H1 (cell line): Measurements from ENCODE around the gene RAPGEF1. TPM values are rescaled to one million over a fixed set of nuclear protein-coding genes. Genes with fewer than 3 reads are reported as not detected.

Source experiments
- CTCF ChIA-PET: fragments of 300-600 bp; sonication (Branson Sonifier 250); formaldehyde crosslinking; loops from one replicate; lab custom pipeline; 2021; ENCODE audit not compliant: partially characterized antibody; lab: Charles Lee
- POLR2A ChIA-PET: fragments of 300-600 bp; sonication (Branson Sonifier 250); formaldehyde crosslinking; loops from one replicate; lab custom pipeline; 2021; ENCODE audit warnings: inconsistent platforms; ENCODE audit not compliant: partially characterized antibody; lab: Charles Lee
- DNase-seq, 2 experiments: peaks; one replicate each; pipeline versions ENCODE4 v3.0.0 to v3.0.0-alpha.2; 2010 to 2022; ENCODE audit warnings: low spot score in 2 of 2, low read depth in 1 of 2, mixed read lengths in 1 of 2
- FAIRE-seq: peaks from 2 replicates; lab custom pipeline; 2011; peaks lifted over from hg19 to GRCh38; lab: Jason Lieb, UNC
- H2AFZ ChIP-seq: 2 replicates; pipeline ENCODE4 v1.8.1; 2012; ENCODE audit warnings: low read length, inconsistent platforms
- H2AK5ac ChIP-seq: 2 replicates; pipeline ENCODE4 v1.6.1; 2013; ENCODE audit warnings: low read depth, low read length
- H2BK120ac ChIP-seq: replicated peaks from 2 replicates; pipeline ENCODE3; 2013; ENCODE audit warnings: low read depth, low read length, inconsistent platforms
- H2BK12ac ChIP-seq: 2 replicates; pipeline ENCODE4 v1.6.1; 2013; ENCODE audit warnings: low read depth, low read length
- H2BK15ac ChIP-seq: 2 replicates; pipeline ENCODE4 v1.6.1; 2013; ENCODE audit warnings: low read length
- H2BK20ac ChIP-seq: 2 replicates; pipeline ENCODE4 v1.6.1; 2013; ENCODE audit warnings: low read length
- H2BK5ac ChIP-seq: 2 replicates; pipeline ENCODE4 v1.6.1; 2013; ENCODE audit warnings: low read depth, low read length
- H3K14ac ChIP-seq: 2 replicates; pipeline ENCODE4 v1.6.1; 2013; ENCODE audit warnings: inconsistent platforms; ENCODE audit not compliant: insufficient read length
- H3K18ac ChIP-seq: 2 replicates; pipeline ENCODE4 v1.6.1; 2013; ENCODE audit warnings: low read length; ENCODE audit errors: extremely low read depth
- H3K23ac ChIP-seq: 2 replicates; pipeline ENCODE4 v1.6.1; 2013; ENCODE audit warnings: inconsistent platforms; ENCODE audit not compliant: insufficient read length
- H3K23me2 ChIP-seq: 2 replicates; pipeline ENCODE4 v1.6.1; 2013; ENCODE audit warnings: low read depth, low read length
- H3K27ac ChIP-seq: 2 replicates; pipeline ENCODE4 v1.6.1; 2011; ENCODE audit warnings: low read depth, low read length, inconsistent platforms
- H3K27me3 ChIP-seq, 4 experiments: replicated peaks in 1 of 4; 1 replicate in 1 of 4; 2 replicates in 3 of 4; pipeline versions ENCODE4 v1.6.1 to v1.8.1; 2011 to 2013; ENCODE audit warnings: low read length in 3 of 4, mild to moderate bottlenecking in 3 of 4, inconsistent platforms in 2 of 4, mixed read lengths in 2 of 4, moderate library complexity in 1 of 4; ENCODE audit not compliant: control insufficient read depth in 3 of 4, insufficient read depth in 3 of 4; ENCODE audit errors: extremely low read depth in 1 of 4
- H3K36me3 ChIP-seq, 4 experiments: 2 replicates each; pipeline versions ENCODE4 v1.6.1 to v1.8.1; 2011 to 2013; ENCODE audit warnings: mild to moderate bottlenecking in 4 of 4, low read length in 3 of 4, moderate library complexity in 2 of 4, control low read depth in 1 of 4, inconsistent platforms in 1 of 4; ENCODE audit not compliant: insufficient read depth in 4 of 4, control insufficient read depth in 2 of 4
- H3K4ac ChIP-seq: replicated peaks from 2 replicates; pipeline ENCODE3; 2013; ENCODE audit warnings: low read length, low read depth, mixed read lengths, inconsistent platforms; ENCODE audit not compliant: insufficient read length
- H3K4me1 ChIP-seq, 4 experiments: replicated peaks in 1 of 4; 1 replicate in 1 of 4; 2 replicates in 3 of 4; pipeline versions ENCODE4 v1.6.1 to v1.8.1; 2011 to 2013; ENCODE audit warnings: low read length in 3 of 4, inconsistent platforms in 2 of 4, mixed read lengths in 1 of 4; ENCODE audit not compliant: insufficient read depth in 4 of 4, control insufficient read depth in 3 of 4
- H3K4me2 ChIP-seq, 2 experiments: 2 replicates each; pipeline versions ENCODE4 v1.6.1 to v1.8.1; 2011 to 2013; ENCODE audit warnings: low read depth in 2 of 2, low read length in 2 of 2, control low read depth in 1 of 2, inconsistent platforms in 1 of 2, mild to moderate bottlenecking in 1 of 2; ENCODE audit not compliant: insufficient read depth in 1 of 2
- H3K4me3 ChIP-seq, 4 experiments: fragments of 200-600, 300-600 bp in 1 of 4; sonication (generic), shearing (Covaris generic), sonication (Bioruptor Twin) in 1 of 4; 2 replicates each; pipeline versions ENCODE4 v1.5.1 to v1.8.1; 2011 to 2016; ENCODE audit warnings: low read length in 4 of 4, low read depth in 3 of 4, control low read depth in 2 of 4, inconsistent platforms in 2 of 4, mild to moderate bottlenecking in 2 of 4, mixed read lengths in 1 of 4, moderate library complexity in 1 of 4; ENCODE audit not compliant: insufficient read depth in 2 of 4; ENCODE audit errors: extremely low read depth in 1 of 4
- H3K56ac ChIP-seq: replicated peaks from 2 replicates; pipeline ENCODE3; 2013; ENCODE audit warnings: low read depth, mild to moderate bottlenecking, mixed read lengths, low read length, inconsistent platforms; ENCODE audit not compliant: insufficient read length
- H3K79me1 ChIP-seq: 2 replicates; pipeline ENCODE4 v1.6.1; 2013; ENCODE audit warnings: low read depth, low read length, control low read depth
- H3K79me2 ChIP-seq, 2 experiments: 2 replicates each; pipeline versions ENCODE4 v1.6.1 to v1.8.1; 2012 to 2013; ENCODE audit warnings: low read length in 2 of 2, mild to moderate bottlenecking in 2 of 2, inconsistent platforms in 1 of 2; ENCODE audit not compliant: insufficient read depth in 2 of 2, control insufficient read depth in 1 of 2
- H3K9ac ChIP-seq, 4 experiments: replicated peaks in 1 of 4; 1 replicate in 1 of 4; 2 replicates in 3 of 4; pipeline versions ENCODE4 v1.6.1 to v1.8.1; 2011 to 2013; ENCODE audit warnings: low read depth in 3 of 4, low read length in 3 of 4, control low read depth in 2 of 4, mild to moderate bottlenecking in 2 of 4, moderate library complexity in 2 of 4, inconsistent platforms in 1 of 4; ENCODE audit errors: extremely low read depth in 1 of 4
- H3K9me3 ChIP-seq, 2 experiments: 2 replicates each; pipeline versions ENCODE4 v1.6.1 to v1.8.1; 2012 to 2013; ENCODE audit warnings: mild to moderate bottlenecking in 2 of 2, moderate library complexity in 2 of 2, control low read depth in 1 of 2, inconsistent platforms in 1 of 2, low read depth in 1 of 2, low read length in 1 of 2, mixed read lengths in 1 of 2; ENCODE audit not compliant: insufficient read depth in 2 of 2
- H4K20me1 ChIP-seq, 2 experiments: replicated peaks in 1 of 2; 2 replicates each; pipeline versions ENCODE3 to v1.8.1; 2011 to 2013; ENCODE audit warnings: inconsistent platforms in 2 of 2, low read length in 2 of 2, mild to moderate bottlenecking in 1 of 2; ENCODE audit not compliant: insufficient read depth in 2 of 2, control insufficient read depth in 1 of 2
- H4K5ac ChIP-seq: 2 replicates; pipeline ENCODE4 v1.6.1; 2013; ENCODE audit warnings: low read length, low read depth, mixed read lengths, inconsistent platforms; ENCODE audit not compliant: insufficient read length
- H4K8ac ChIP-seq: 2 replicates; pipeline ENCODE4 v1.8.0; 2013; ENCODE audit warnings: mild to moderate bottlenecking, moderate library complexity, low read length, inconsistent platforms; ENCODE audit not compliant: insufficient read depth; ENCODE audit errors: extremely low read depth
- H4K91ac ChIP-seq: replicated peaks from 2 replicates; pipeline ENCODE3; 2013; ENCODE audit warnings: low read length, mixed read lengths, inconsistent platforms; ENCODE audit not compliant: insufficient read length
- ATF3 ChIP-seq: IDR thresholded peaks from 2 replicates; pipeline ENCODE4 v1.6.1; 2011; ENCODE audit warnings: low read depth, mild to moderate bottlenecking, low read length; ENCODE audit not compliant: insufficient read depth
- BCL11A ChIP-seq, 2 experiments: IDR thresholded peaks; one replicate each; pipeline ENCODE4 v1.6.1; 2011; ENCODE audit warnings: low read depth in 2 of 2, low read length in 2 of 2, mild to moderate bottlenecking in 2 of 2
- POLR2A ChIP-seq, 2 experiments: IDR thresholded peaks; 1 replicate in 1 of 2; 2 replicates in 1 of 2; pipeline ENCODE4 v1.6.1; 2011; ENCODE audit warnings: low read depth in 2 of 2, low read length in 2 of 2, mild to moderate bottlenecking in 2 of 2; ENCODE audit errors: control extremely low read depth in 1 of 2
- RBBP5 ChIP-seq: IDR thresholded peaks from 2 replicates; pipeline ENCODE4 v1.7.1; 2012; ENCODE audit warnings: low read depth, mild to moderate bottlenecking, inconsistent platforms, low read length, moderate library complexity, borderline replicate concordance
- SIN3A ChIP-seq, 2 experiments: IDR thresholded peaks in 1 of 2; conservative IDR thresholded peaks in 1 of 2; 2 replicates each; pipeline ENCODE4 v1.6.1; 2011 to 2012; ENCODE audit warnings: low read length in 2 of 2, improper control_type of control experiment in 1 of 2, low read depth in 1 of 2, mild to moderate bottlenecking in 1 of 2
- WGBS, 2 experiments: shearing (Covaris generic) in 1 of 2; methylation state at CpG; one replicate each; pipeline versions ENCODE4 v1.1.6 to v1.1.7; 2013 to 2015; ENCODE audit warnings: low lambda C conversion rate in 2 of 2, mixed read lengths in 2 of 2, inconsistent platforms in 1 of 2, low coverage in 1 of 2, missing lambda C conversion rate in 1 of 2; ENCODE audit not compliant: insufficient replicate concordance in 2 of 2, insufficient coverage in 1 of 2, insufficient read length in 1 of 2; ENCODE audit errors: extremely low coverage in 1 of 2, missing lambda C conversion rate in 1 of 2; 5-methylcytosine and 5-hydroxymethylcytosine counted together
- polyA plus RNA-seq, 7 experiments: library from polyadenylated mRNA; depleted of rRNA in 3 of 7; stranded (reverse) in 5 of 7; unstranded in 2 of 7; fragments of >200 nt in 5 of 7; fragments of 200-250 nt in 2 of 7; gene quantifications; 1 replicate in 5 of 7; 2 replicates in 1 of 7; 4 replicates in 1 of 7; pipeline versions ENCODE4 v1.2.1 to v1.2.3, GENCODE V29; 2011 to 2013; ENCODE audit warnings: missing spikeins in 2 of 7, mixed read lengths in 2 of 7
- total RNA-seq: library from RNA; stranded (reverse); fragmentation: NEBNext Ultra II Directional; extraction: Animal tissue kit (Norgen Biotek cat#: 25700); gene quantifications from 2 replicates; pipeline ENCODE4 v1.2.1, GENCODE V29; 2021
- TF ChIP-seq, protein P1 (sequence below): IDR thresholded peaks from 2 replicates; pipeline ENCODE4 v1.6.1; 2012; ENCODE audit warnings: low read length, inconsistent platforms

Gene RAPGEF1
- total and polyA plus RNA-seq, 2 of the 8 experiments (the other 6 are each of a cell fraction or from before 2014, with no cell fraction given), result 29.7 to 78.9 TPM

GRCh38 chr9:131559421-131560000 lies 180.4 kb downstream of the RAPGEF1 start:
- Histone ChIP-seq H3K27ac (no peak overlapping the region), H2BK20ac (no peak overlapping the region), H2AK5ac (no peak overlapping the region), H3K27me3 (peaks cover 9 to 19% (median 16%) of the 10 kb centered on the region in 4 experiments), H3K79me2 (no peaks in the 10 kb centered on the region), H2BK15ac (no peak overlapping the region), H3K4me1 (no peaks in the 10 kb centered on the region; a peak in 1 of 7 replicates), H3K36me3 (no peaks in the 10 kb centered on the region), H2BK120ac (no peak overlapping the region), H3K23me2 (peaks cover 11% of the 10 kb centered on the region; the same call in 1 of the 2 replicates), H4K20me1 (peaks cover 0 to 2% of the 10 kb centered on the region in 2 experiments), H3K23ac (no peak overlapping the region), H3K9me3 (peaks cover 0 to 5% of the 10 kb centered on the region in 2 experiments; a peak in 1 of 4 replicates), H3K18ac (no peak overlapping the region), H3K56ac (no peak overlapping the region), H3K4ac (no peak overlapping the region), H3K4me3 (no peak overlapping the region), H4K5ac (no peak overlapping the region), H2AFZ (no peak overlapping the region), H2BK5ac (no peak overlapping the region), H4K91ac (no peak overlapping the region), H3K9ac (no peak overlapping the region), H2BK12ac (no peak overlapping the region), H4K8ac (no peak overlapping the region), H3K14ac (no peak overlapping the region), H3K79me1 (no peaks in the 10 kb centered on the region), H3K4me2 (no peak overlapping the region)
- DNase-seq (no peak), FAIRE-seq (no peak)
- ChIA-PET POLR2A (interaction anchor here (0.6 kb wide), 1 partner anchor 201 kb away, joined by 3 read pairs; no protein-coding TSS in a partner anchor), CTCF (interaction anchor here (0.7 to 2.5 kb wide), 7 partner anchors 13 to 197 kb away, joined by 3 to 10 read pairs (median 3); no protein-coding TSS in a partner anchor)
- TF ChIP-seq SIN3A (conservative IDR thresholded peaks at IDR 0.05 in 1 of 2, IDR thresholded peaks at IDR 0.05 in 1 of 2; ENCODE audit: low read depth in 1 of 2, low read length in 2 of 2) (no peak), POLR2A (IDR thresholded peaks at IDR 0.05; ENCODE audit: control extremely low read depth in 1 of 2, low read depth in 2 of 2, low read length in 2 of 2) (no peak), RBBP5 (no peak), BCL11A (IDR thresholded peaks at IDR 0.05; ENCODE audit: low read depth in 2 of 2, low read length in 2 of 2) (no peak), ATF3 (no peak)
- TF ChIP-seq, protein P1, sequence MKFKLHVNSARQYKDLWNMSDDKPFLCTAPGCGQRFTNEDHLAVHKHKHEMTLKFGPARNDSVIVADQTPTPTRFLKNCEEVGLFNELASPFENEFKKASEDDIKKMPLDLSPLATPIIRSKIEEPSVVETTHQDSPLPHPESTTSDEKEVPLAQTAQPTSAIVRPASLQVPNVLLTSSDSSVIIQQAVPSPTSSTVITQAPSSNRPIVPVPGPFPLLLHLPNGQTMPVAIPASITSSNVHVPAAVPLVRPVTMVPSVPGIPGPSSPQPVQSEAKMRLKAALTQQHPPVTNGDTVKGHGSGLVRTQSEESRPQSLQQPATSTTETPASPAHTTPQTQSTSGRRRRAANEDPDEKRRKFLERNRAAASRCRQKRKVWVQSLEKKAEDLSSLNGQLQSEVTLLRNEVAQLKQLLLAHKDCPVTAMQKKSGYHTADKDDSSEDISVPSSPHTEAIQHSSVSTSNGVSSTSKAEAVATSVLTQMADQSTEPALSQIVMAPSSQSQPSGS, result no peak
- 80% methylated on average over 1 of the region's 1 CpG; no CpG with 5 or more reads in 1 of the 2 experiments for WGBS, 2 experiments
